Ectodermal cell (in vitro differentiated cells): ENCODE data around the gene B4GALNT3.

Source experiments
- H3K27ac ChIP-seq: 2 replicates; pipeline ENCODE4 v1.7.0; 2013; ENCODE audit warnings: mild to moderate bottlenecking, low read depth, low read length; ENCODE audit not compliant: insufficient read depth, poor library complexity, severe bottlenecking
- H3K27me3 ChIP-seq: 2 replicates; pipeline ENCODE4 v1.7.0; 2013; ENCODE audit warnings: mild to moderate bottlenecking, low read length; ENCODE audit not compliant: insufficient read depth, control insufficient read depth, poor library complexity, severe bottlenecking
- H3K36me3 ChIP-seq: one replicate; pipeline ENCODE4 v1.7.0; 2013; ENCODE audit warnings: low read length; ENCODE audit not compliant: control insufficient read depth, insufficient read depth
- H3K4me1 ChIP-seq: one replicate; pipeline ENCODE4 v1.7.0; 2013; ENCODE audit warnings: low read length; ENCODE audit not compliant: control insufficient read depth, insufficient read depth
- H3K4me3 ChIP-seq: 2 replicates; pipeline ENCODE4 v1.7.0; 2013; ENCODE audit warnings: low read depth, low read length, control low read depth; ENCODE audit not compliant: insufficient read depth
- H3K9me3 ChIP-seq: 2 replicates; pipeline ENCODE4 v1.7.0; 2013; ENCODE audit warnings: mild to moderate bottlenecking, low read length, moderate library complexity; ENCODE audit not compliant: control insufficient read depth
- WGBS, 2 experiments: methylation state at CpG; one replicate each; pipeline ENCODE4 v1.1.7; 2013; ENCODE audit warnings: missing lambda C conversion rate in 2 of 2; 5-methylcytosine and 5-hydroxymethylcytosine counted together

Gene B4GALNT3

GRCh38 chr12:482061-482460 lies 22.3 kb downstream of the B4GALNT3 start:
- Histone ChIP-seq H3K27ac (no peak overlapping the region), H3K27me3 (no peaks in the 10 kb centered on the region), H3K36me3 (no peaks in the 10 kb centered on the region), H3K4me3 (no peak overlapping the region), H3K9me3 (no peaks in the 10 kb centered on the region), H3K4me1 (peaks cover 16% of the 10 kb centered on the region)
- WGBS, 2 experiments, result 96% methylated on average over 3 of the region's 3 CpGs

GRCh38 chr12:484096-484495 lies 24.4 kb downstream of the B4GALNT3 start:
- Histone ChIP-seq H3K4me1 (peaks cover 8% of the 10 kb centered on the region), H3K36me3 (no peaks in the 10 kb centered on the region), H3K27me3 (no peaks in the 10 kb centered on the region), H3K9me3 (no peaks in the 10 kb centered on the region), H3K4me3 (no peak overlapping the region), H3K27ac (no peak overlapping the region)
- WGBS, 2 experiments, result 92 to 94% methylated on average over 11 of the region's 11 CpGs

GRCh38 chr12:490260-490659 lies 30.5 kb downstream of the B4GALNT3 start:
- peaks cover 14% of the 10 kb centered on the region for H3K9me3 ChIP-seq
- no peak overlapping the region for H3K27ac ChIP-seq
- H3K4me1 ChIP-seq, result no peaks in the 10 kb centered on the region
- H3K27me3 ChIP-seq, result no peaks in the 10 kb centered on the region
- no peak overlapping the region for H3K4me3 ChIP-seq
- H3K36me3 ChIP-seq, result no peaks in the 10 kb centered on the region

DNA sequence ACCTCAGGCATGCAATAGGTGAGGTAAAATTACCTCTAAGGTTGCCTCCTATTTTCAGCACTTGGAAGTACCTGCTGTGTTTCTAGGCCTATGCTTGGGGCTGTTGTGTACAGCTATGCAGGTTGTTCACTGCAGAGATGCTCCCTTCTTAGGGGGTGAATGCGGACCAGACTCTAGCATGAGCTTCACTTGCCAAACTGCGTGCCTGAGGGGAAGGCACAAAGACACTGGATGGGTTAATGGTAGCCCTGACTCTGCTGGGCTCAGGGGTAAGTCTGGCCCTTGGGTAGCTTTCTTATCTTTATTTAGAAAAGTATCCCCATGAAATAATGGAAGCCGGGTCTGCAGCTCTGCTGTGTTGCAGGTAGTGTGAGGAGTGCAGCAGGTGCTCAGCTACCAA lies 35.7 kb downstream of the B4GALNT3 start:
- Histone ChIP-seq H3K27me3 (no peaks in the 10 kb centered on the region), H3K4me1 (no peaks in the 10 kb centered on the region), H3K9me3 (peaks cover 11% of the 10 kb centered on the region), H3K27ac (no peak overlapping the region), H3K4me3 (no peak overlapping the region), H3K36me3 (no peaks in the 10 kb centered on the region)
- WGBS, 2 experiments, result 94 to 98% methylated on average over 2 to 3 of the region's 3 CpGs

- Histone ChIP-seq H3K4me1 (no peaks in the 10 kb centered on the region), H3K9me3 (peaks cover 11% of the 10 kb centered on the region), H3K36me3 (no peaks in the 10 kb centered on the region), H3K27me3 (no peaks in the 10 kb centered on the region), H3K4me3 (no peak overlapping the region), H3K27ac (no peak overlapping the region)
- WGBS, 2 experiments, result 93 to 95% methylated on average over 8 to 11 of the region's 11 CpGs
These were observed 37.0 kb downstream of the B4GALNT3 start for GRCh38 chr12:496736-497135.

DNA sequence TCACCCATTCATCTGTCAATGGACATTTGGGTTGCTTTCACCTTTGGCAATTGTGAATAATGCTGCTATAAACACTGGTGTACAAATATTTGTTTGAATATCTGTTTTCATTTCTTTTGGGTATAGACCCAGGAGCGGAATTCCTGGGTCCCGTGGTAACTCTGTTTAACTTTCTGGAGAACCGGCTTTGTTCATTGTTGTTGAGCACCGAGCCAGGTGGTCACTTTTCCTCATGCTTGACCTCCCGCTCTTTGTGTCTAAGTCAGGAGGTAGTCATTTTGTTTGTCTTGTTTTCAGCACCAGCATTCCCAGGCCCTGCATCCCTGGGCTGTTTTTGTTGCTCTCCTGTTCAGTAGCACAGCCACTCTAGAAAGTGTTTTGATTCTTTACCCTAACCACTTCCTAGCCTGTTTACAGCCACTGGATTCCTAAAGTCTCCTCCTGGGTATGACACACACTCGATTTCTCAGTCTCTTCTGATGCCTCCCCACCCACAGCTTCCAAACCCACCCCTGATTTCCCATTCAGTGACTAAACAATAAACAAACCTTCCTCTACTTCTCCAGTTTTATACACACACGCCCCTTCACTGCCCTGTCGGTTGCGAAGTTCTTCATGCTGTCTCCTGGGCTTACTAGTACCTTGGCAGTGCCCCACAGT lies 37.9 kb downstream of the B4GALNT3 start:
- WGBS, 2 experiments, result 82 to 86% methylated on average over 9 of the region's 9 CpGs
- Histone ChIP-seq H3K36me3 (no peaks in the 10 kb centered on the region), H3K27me3 (no peaks in the 10 kb centered on the region), H3K4me3 (no peak overlapping the region), H3K9me3 (peaks cover 10% of the 10 kb centered on the region), H3K27ac (peak overlapping the region; percentile 41), H3K4me1 (peaks cover 5% of the 10 kb centered on the region)

DNA sequence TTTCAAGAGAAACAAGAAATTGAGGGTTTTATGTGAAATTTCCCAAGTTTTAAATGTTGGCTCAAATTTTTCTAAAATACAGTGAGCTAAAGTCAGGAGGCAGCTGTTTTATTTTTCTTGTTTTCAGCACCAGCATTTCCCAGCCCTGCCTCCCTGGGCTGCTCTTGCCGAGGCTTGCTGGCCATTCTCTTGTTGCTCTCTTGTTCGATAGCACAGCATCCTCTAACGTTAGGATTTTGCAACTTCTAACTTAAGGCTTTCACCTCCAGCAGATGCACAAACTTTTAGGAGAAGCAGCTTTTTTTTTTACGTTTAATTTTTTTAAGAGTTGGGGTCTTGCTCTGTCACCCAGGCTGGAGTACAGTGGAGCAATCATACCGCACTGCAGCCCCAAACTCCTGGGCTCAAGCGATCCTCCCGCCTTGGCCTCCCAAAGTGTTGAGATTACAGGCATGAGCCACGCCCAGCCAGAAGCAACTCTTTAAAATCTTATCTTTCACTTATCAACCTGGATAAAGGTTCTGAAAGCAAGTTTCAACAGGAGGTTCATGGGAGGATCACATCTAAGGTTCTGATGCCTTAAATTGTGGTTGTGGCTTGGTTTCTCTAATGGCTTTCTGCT lies 40.2 kb downstream of the B4GALNT3 start:
- Histone ChIP-seq H3K4me1 (peaks cover 13% of the 10 kb centered on the region), H3K27ac (no peak overlapping the region), H3K36me3 (no peaks in the 10 kb centered on the region), H3K4me3 (no peak overlapping the region), H3K9me3 (no peaks in the 10 kb centered on the region), H3K27me3 (no peaks in the 10 kb centered on the region)
- WGBS, 2 experiments, result 92 to 93% methylated on average over 8 of the region's 8 CpGs

DNA sequence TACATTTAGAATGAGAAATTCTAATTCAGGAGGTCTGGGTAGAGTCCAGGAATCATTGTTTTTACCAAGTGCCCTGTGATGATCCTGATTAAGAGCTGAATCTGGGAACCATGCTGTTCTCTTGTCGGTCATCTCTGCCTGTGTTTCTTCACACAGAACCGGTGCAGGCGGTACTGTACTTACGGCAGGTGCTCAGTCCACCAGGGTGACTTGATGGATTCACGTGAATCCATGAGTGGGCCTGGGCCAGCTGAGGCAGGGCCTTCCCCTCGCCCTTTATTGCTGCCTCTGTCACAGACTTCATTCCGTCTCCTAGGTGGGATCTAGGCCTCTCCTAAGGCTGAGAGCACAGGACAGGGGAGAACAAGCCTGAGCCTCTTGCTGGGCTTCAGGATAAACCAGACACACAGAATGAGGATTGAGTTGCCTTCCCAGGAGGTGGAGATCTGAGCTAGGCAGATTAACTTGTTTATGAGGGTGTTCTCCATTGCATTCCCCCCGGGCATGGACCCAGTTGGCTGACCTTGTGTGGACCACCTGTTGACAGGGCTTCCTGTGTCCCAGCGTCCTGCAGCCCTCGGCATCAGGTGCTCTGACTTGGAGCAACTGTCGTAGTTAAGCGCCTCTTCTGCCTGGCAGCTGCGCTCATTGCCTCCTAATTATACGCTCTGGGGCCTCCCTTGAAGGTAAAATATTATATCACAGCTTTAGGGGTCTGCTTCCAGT lies 42.1 kb downstream of the B4GALNT3 start:
- Histone ChIP-seq H3K36me3 (no peaks in the 10 kb centered on the region), H3K4me1 (peaks cover 13% of the 10 kb centered on the region), H3K9me3 (no peaks in the 10 kb centered on the region), H3K27me3 (no peaks in the 10 kb centered on the region), H3K4me3 (no peak overlapping the region), H3K27ac (no peak overlapping the region)
- WGBS, 2 experiments, result 87 to 88% methylated on average over 14 of the region's 14 CpGs

DNA sequence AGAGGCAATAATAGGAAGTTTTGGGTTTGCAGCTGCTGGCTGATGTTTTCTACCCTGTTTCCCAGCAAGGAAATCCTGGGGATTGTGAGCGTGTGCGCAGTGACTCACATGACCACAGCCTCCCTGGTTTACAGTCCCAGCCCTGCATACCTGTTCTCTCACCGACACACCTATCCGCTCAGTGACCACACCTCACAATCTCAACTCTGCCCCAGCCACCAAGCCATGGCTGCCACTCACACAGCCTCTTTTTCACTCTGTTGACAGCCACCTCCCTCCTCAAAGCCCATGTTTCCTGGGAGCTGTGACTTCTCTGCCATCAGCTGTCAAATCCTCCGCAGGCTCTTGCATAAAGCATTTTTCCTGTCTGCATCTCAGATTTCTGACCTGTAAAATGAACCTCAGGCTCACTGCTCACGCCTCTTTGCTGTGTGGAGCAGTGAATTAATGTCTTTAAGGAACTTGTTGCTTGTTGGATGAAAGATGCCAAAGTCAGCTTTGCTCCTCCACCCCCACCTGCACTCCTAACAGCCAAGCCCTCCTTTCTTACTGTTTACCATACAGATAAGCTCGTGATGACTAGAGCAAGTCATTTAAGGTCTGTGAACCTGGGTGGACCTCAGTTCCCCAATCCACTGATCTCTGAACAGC lies 43.5 kb downstream of the B4GALNT3 start:
- 81 to 84% methylated on average over 7 of the region's 7 CpGs for WGBS, 2 experiments
- Histone ChIP-seq H3K4me3 (no peak overlapping the region), H3K27ac (no peak overlapping the region), H3K27me3 (no peaks in the 10 kb centered on the region), H3K9me3 (no peaks in the 10 kb centered on the region), H3K36me3 (no peaks in the 10 kb centered on the region), H3K4me1 (peaks cover 13% of the 10 kb centered on the region)

DNA sequence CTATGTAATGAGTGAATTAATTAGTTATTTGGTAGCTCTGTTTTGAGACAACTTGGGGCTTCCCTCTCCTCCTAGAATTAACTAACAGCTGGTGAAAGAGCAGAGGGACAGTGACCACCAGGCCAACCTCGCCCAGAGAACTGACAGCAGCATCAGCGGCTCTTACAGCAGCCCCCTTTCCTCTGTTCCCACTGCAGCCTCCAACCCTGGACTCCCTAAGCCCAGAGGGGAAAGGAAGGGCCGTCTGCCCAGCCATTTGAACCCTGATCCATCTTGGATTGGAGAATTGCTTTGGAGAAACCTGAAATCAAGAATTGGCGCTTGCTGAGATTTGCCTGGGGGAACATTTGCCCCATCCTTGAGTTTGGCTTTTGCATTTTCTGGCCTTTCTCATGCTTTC lies 45.5 kb downstream of the B4GALNT3 start:
- H3K9me3 ChIP-seq, result no peaks in the 10 kb centered on the region
- no peak overlapping the region for H3K27ac ChIP-seq
- no peaks in the 10 kb centered on the region for H3K27me3 ChIP-seq
- no peaks in the 10 kb centered on the region for H3K36me3 ChIP-seq
- H3K4me3 ChIP-seq, result no peak overlapping the region
- H3K4me1 ChIP-seq, result peaks cover 30% of the 10 kb centered on the region
- 94 to 97% methylated on average over 4 of the region's 4 CpGs for WGBS, 2 experiments
